ENCODE measurements around the gene HNRNPL.
"Not testable (repeated sequence)": the region's sequence is repeated elsewhere in the genome, so short reads cannot be mapped to it uniquely, and the experiment has no call there.

The HNRNPL gene

DNA sequence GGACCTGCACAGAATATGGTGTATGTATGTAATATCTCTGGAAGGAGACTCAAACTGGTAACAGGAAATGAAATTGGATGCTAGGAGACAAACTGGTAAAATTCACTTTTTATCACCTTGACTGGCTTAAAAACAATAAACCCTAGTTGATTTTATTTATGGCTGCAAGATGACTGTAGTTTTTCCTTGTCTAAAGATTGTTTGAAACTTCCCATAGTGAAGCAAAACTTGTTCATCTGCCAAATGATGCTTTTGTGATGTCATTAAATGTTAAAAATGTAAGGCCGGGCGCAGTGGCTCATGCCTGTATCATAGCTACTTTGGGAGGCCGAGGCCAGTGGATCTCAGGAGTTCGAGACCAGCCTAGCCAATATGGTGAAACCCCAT lies 15.7 kb downstream of the HNRNPL start:
- no peak overlapping the region for H3K23ac ChIP-seq (ENCODE audit: low read length)
- no peak overlapping the region for H2BK5ac ChIP-seq (ENCODE audit: low read length)
- no peak overlapping the region for H3K56ac ChIP-seq (ENCODE audit: low read length)
- H2BK120ac ChIP-seq (ENCODE audit: low read depth, low read length), result no peak overlapping the region
- H4K8ac ChIP-seq (ENCODE audit: low read depth, low read length), result no peak overlapping the region
- H3K79me2 ChIP-seq (ENCODE audit: control insufficient read depth, insufficient read depth, low read length), result no peaks in the 10 kb centered on the region
- H3K27me3 ChIP-seq (ENCODE audit: insufficient read depth, low read length, poor library complexity), result no peaks in the 10 kb centered on the region
- no peak overlapping the region for H3K4ac ChIP-seq (ENCODE audit: low read depth, low read length)
- no CpG with 5 or more reads among the region's 4 CpGs for WGBS (ENCODE audit: extremely low coverage, insufficient coverage, low lambda C conversion rate)
- H3K4me1 ChIP-seq (ENCODE audit: control insufficient read depth, low read depth, low read length), result no peaks in the 10 kb centered on the region
- no peak overlapping the region for H3K4me3 ChIP-seq (ENCODE audit: low read length)
- no peak overlapping the region for H3K4me2 ChIP-seq (ENCODE audit: low read length)
- no peak overlapping the region for H4K5ac ChIP-seq (ENCODE audit: low read length)
- no peak overlapping the region for H2BK15ac ChIP-seq (replicated peaks; ENCODE audit: low read depth)
- H3K27ac ChIP-seq (ENCODE audit: low read depth, low read length), result no peak overlapping the region
- H3K79me1 ChIP-seq (ENCODE audit: low read length), result peaks cover 4% of the 10 kb centered on the region
- H2AK5ac ChIP-seq (ENCODE audit: low read length), result no peak overlapping the region
- peaks cover 24% of the 10 kb centered on the region for H3K36me3 ChIP-seq (ENCODE audit: control insufficient read depth, insufficient read depth, low read length)
- H3K9ac ChIP-seq (ENCODE audit: low read length), result no peak overlapping the region
- DNase-seq, result no peak
- no peak overlapping the region for H3K18ac ChIP-seq (ENCODE audit: low read length)

DNA sequence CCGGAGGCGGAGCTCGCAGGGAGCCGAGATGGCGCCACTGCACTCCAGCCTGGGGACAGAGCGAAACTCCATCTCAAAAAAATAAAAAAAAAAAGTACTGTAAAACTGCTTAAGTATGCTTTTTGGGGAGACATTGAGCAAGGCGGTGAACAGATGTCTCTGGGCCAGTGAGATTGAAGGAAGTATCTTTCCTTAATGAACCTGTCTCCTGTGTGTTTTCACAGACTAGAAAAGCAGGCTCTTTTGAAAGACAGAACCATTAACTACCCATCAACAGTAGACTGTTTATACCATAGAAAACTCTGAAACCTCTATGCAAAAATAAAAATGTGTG lies 16.7 kb downstream of the HNRNPL start:
- H4K5ac ChIP-seq (ENCODE audit: low read length), result no peak overlapping the region
- H3K4me3 ChIP-seq (ENCODE audit: low read length), result no peak overlapping the region
- H3K79me2 ChIP-seq (ENCODE audit: control insufficient read depth, insufficient read depth, low read length), result no peaks in the 10 kb centered on the region
- WGBS (ENCODE audit: extremely low coverage, insufficient coverage, low lambda C conversion rate), result no CpG with 5 or more reads among the region's 7 CpGs
- no peak overlapping the region for H3K23ac ChIP-seq (ENCODE audit: low read length)
- no peaks in the 10 kb centered on the region for H3K4me1 ChIP-seq (ENCODE audit: control insufficient read depth, low read depth, low read length)
- H3K18ac ChIP-seq (ENCODE audit: low read length), result no peak overlapping the region
- no peak overlapping the region for H3K56ac ChIP-seq (ENCODE audit: low read length)
- H3K27ac ChIP-seq (ENCODE audit: low read depth, low read length), result no peak overlapping the region
- peaks cover 2% of the 10 kb centered on the region for H3K79me1 ChIP-seq (ENCODE audit: low read length)
- H2BK5ac ChIP-seq (ENCODE audit: low read length), result no peak overlapping the region
- H3K4ac ChIP-seq (ENCODE audit: low read depth, low read length), result no peak overlapping the region
- H2BK120ac ChIP-seq (ENCODE audit: low read depth, low read length), result no peak overlapping the region
- no peak overlapping the region for H3K9ac ChIP-seq (ENCODE audit: low read length)
- DNase-seq, result no peak
- no peak overlapping the region for H4K8ac ChIP-seq (ENCODE audit: low read depth, low read length)
- no peaks in the 10 kb centered on the region for H3K27me3 ChIP-seq (ENCODE audit: insufficient read depth, low read length, poor library complexity)
- H3K4me2 ChIP-seq (ENCODE audit: low read length), result no peak overlapping the region
- peaks cover 16% of the 10 kb centered on the region for H3K36me3 ChIP-seq (ENCODE audit: control insufficient read depth, insufficient read depth, low read length)
- H2AK5ac ChIP-seq (ENCODE audit: low read length), result no peak overlapping the region
- no peak overlapping the region for H2BK15ac ChIP-seq (replicated peaks; ENCODE audit: low read depth)

DNA sequence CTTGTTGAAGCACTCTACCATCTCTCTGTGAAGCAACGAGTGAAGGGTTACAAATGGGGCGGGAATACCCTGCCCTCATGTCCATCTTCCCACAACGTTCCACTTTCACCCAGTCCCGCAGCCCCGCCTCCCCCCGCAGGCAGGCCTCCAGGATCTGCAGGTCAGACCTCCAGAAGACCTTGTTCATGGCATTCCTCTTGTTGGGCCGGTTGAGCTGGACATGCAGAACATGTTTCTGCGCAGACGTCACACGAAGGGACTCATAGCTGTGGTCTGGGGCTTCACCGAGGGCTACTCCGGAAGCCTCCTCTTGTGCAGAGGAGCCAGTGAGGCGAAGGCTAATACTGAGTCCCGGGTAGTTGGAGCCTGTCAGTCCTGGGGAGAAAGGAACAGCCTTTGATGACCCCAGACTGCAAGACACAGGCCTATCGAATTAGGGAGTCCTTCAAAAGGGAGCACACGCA lies 18.6 kb downstream of the HNRNPL start:
- no peak overlapping the region for H2BK120ac ChIP-seq (ENCODE audit: low read depth, low read length)
- no peaks in the 10 kb centered on the region for H3K79me2 ChIP-seq (ENCODE audit: control insufficient read depth, insufficient read depth, low read length)
- no peak overlapping the region for H3K23ac ChIP-seq (ENCODE audit: low read length)
- peak overlapping the region; percentile 87 for H3K56ac ChIP-seq (ENCODE audit: low read length)
- peak overlapping the region; percentile 59 for H3K9ac ChIP-seq (ENCODE audit: low read length)
- WGBS (ENCODE audit: extremely low coverage, insufficient coverage, low lambda C conversion rate), result no CpG with 5 or more reads among the region's 16 CpGs
- no peaks in the 10 kb centered on the region for H3K4me1 ChIP-seq (ENCODE audit: control insufficient read depth, low read depth, low read length)
- no peak overlapping the region for H2BK5ac ChIP-seq (ENCODE audit: low read length)
- no peak overlapping the region for H3K18ac ChIP-seq (ENCODE audit: low read length)
- H2AK5ac ChIP-seq (ENCODE audit: low read length), result no peak overlapping the region
- no peaks in the 10 kb centered on the region for H3K27me3 ChIP-seq (ENCODE audit: insufficient read depth, low read length, poor library complexity)
- peaks cover 2% of the 10 kb centered on the region for H3K79me1 ChIP-seq (ENCODE audit: low read length)
- H3K4ac ChIP-seq (ENCODE audit: low read depth, low read length), result no peak overlapping the region
- peak overlapping the region; percentile 28 for H3K4me3 ChIP-seq (ENCODE audit: low read length)
- no peak overlapping the region for H4K5ac ChIP-seq (ENCODE audit: low read length)
- H4K8ac ChIP-seq (ENCODE audit: low read depth, low read length), result no peak overlapping the region
- DNase-seq, result peak; percentile 74
- no peak overlapping the region for H3K27ac ChIP-seq (ENCODE audit: low read depth, low read length)
- H3K36me3 ChIP-seq (ENCODE audit: control insufficient read depth, insufficient read depth, low read length), result peaks cover 2% of the 10 kb centered on the region
- H3K4me2 ChIP-seq (ENCODE audit: low read length), result peak overlapping the region; percentile 75
- no peak overlapping the region for H2BK15ac ChIP-seq (replicated peaks; ENCODE audit: low read depth)

DNA sequence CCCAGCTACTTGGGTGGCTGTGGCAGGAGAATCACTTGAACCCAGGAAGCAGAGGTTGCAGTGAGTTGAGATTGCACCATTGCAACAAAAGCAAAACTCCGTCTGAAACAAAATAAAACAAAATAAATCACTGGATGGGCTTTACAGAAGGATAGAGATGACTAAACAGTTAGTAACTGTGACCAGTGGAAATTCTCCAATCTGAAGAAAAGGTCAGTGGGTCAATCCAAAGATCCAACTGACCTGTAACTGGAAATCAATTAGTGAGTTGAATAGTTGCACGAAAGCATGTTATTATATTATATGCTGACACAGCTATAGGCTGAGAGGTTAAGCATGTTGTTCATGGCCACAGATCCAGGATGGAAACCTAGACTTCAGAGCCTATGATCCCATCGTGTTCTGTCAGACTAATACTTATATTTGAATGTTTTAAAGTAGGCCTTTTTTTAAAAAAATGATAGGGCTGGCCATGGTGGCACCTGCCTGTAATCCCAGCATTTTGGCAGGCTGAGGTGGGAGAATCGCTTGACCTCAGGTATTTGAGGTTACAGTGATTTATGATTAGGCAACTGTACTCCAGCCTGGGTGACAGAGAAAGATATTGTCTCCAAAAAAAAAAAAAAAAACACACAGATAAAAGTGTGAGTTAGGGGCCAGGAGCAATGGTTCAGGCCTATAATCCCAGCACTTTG lies 19.6 kb downstream of the HNRNPL start:
- WGBS (ENCODE audit: extremely low coverage, insufficient coverage, low lambda C conversion rate), result no CpG with 5 or more reads among the region's 4 CpGs
- H3K27ac ChIP-seq (ENCODE audit: low read depth, low read length), result no peak overlapping the region

DNA sequence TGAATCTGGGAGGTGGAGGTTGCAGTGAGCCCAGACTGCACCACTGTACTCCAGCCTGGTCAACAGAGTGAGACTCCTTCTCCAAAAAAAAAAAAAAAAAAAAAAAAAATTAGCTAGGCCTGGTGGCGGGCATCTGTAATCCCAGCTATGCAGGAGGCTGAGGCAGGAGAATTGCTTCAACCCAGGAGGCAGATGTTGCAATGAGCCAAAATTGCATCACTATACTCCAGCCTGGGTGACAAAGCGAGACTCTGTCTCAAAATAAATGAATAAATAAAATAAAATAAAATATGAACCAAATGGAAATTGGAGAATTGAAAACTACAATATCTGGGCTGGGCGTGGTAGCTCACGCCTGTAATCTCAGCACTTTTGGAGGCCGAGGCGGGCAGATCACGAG lies 20.6 kb downstream of the HNRNPL start:
- H4K8ac ChIP-seq (ENCODE audit: low read depth, low read length); H3K4me2 ChIP-seq (ENCODE audit: low read length); H4K5ac ChIP-seq (ENCODE audit: low read length); H3K79me2 ChIP-seq (ENCODE audit: control insufficient read depth, insufficient read depth, low read length); H3K23ac ChIP-seq (ENCODE audit: low read length); H2AK5ac ChIP-seq (ENCODE audit: low read length); H3K56ac ChIP-seq (ENCODE audit: low read length); H3K4ac ChIP-seq (ENCODE audit: low read depth, low read length); H3K79me1 ChIP-seq (ENCODE audit: low read length); H3K4me1 ChIP-seq (ENCODE audit: control insufficient read depth, low read depth, low read length); H2BK120ac ChIP-seq (ENCODE audit: low read depth, low read length); H3K36me3 ChIP-seq (ENCODE audit: control insufficient read depth, insufficient read depth, low read length); H3K27me3 ChIP-seq (ENCODE audit: insufficient read depth, low read length, poor library complexity); H3K9ac ChIP-seq (ENCODE audit: low read length); H2BK15ac ChIP-seq (replicated peaks; ENCODE audit: low read depth); H3K4me3 ChIP-seq (ENCODE audit: low read length); H2BK5ac ChIP-seq (ENCODE audit: low read length); H3K18ac ChIP-seq (ENCODE audit: low read length); H3K27ac ChIP-seq (ENCODE audit: low read depth, low read length); DNase-seq: not testable (repeated sequence)
- WGBS (ENCODE audit: extremely low coverage, insufficient coverage, low lambda C conversion rate), result no CpG with 5 or more reads among the region's 7 CpGs

More for the DNA sequence above, 19.6 kb downstream of the HNRNPL start:
- no peak overlapping the region for H4K5ac ChIP-seq (ENCODE audit: low read length)
- H2BK5ac ChIP-seq (ENCODE audit: low read length), result no peak overlapping the region
- peaks cover 2% of the 10 kb centered on the region for H3K79me1 ChIP-seq (ENCODE audit: low read length)
- H3K4me3 ChIP-seq (ENCODE audit: low read length), result no peak overlapping the region
- no peak overlapping the region for H3K23ac ChIP-seq (ENCODE audit: low read length)
- H3K18ac ChIP-seq (ENCODE audit: low read length), result no peak overlapping the region
- DNase-seq, result no peak
- H3K36me3 ChIP-seq (ENCODE audit: control insufficient read depth, insufficient read depth, low read length), result no peaks in the 10 kb centered on the region
- no peak overlapping the region for H3K4ac ChIP-seq (ENCODE audit: low read depth, low read length)
- H3K79me2 ChIP-seq (ENCODE audit: control insufficient read depth, insufficient read depth, low read length), result no peaks in the 10 kb centered on the region
- H4K8ac ChIP-seq (ENCODE audit: low read depth, low read length), result no peak overlapping the region
- no peaks in the 10 kb centered on the region for H3K4me1 ChIP-seq (ENCODE audit: control insufficient read depth, low read depth, low read length)
- no peaks in the 10 kb centered on the region for H3K27me3 ChIP-seq (ENCODE audit: insufficient read depth, low read length, poor library complexity)
- no peak overlapping the region for H3K9ac ChIP-seq (ENCODE audit: low read length)
- H3K4me2 ChIP-seq (ENCODE audit: low read length), result no peak overlapping the region
- no peak overlapping the region for H2AK5ac ChIP-seq (ENCODE audit: low read length)
- no peak overlapping the region for H2BK120ac ChIP-seq (ENCODE audit: low read depth, low read length)
- H2BK15ac ChIP-seq (replicated peaks; ENCODE audit: low read depth), result no peak overlapping the region
- no peak overlapping the region for H3K56ac ChIP-seq (ENCODE audit: low read length)
